CD14-positive monocyte (primary cell): ENCODE data around the gene UBE2H. TPM values are rescaled to one million over a fixed set of nuclear protein-coding genes. Genes with fewer than 3 reads are reported as not detected.

Experiments
- DNase-seq, 3 donors: peaks; one replicate each; pipeline ENCODE4 v3.0.0-alpha.2; 2011 to 2022
- H2AFZ ChIP-seq: 2 replicates; pipeline ENCODE4 v1.6.0; 2012; ENCODE audit warnings: mild to moderate bottlenecking, low read depth, low read length, inconsistent platforms; ENCODE audit not compliant: insufficient read depth, poor library complexity, severe bottlenecking
- H3K27ac ChIP-seq, 2 donors: 1 replicate in 1 of 2; 2 replicates in 1 of 2; pipeline ENCODE4 v1.5.1; 2012 to 2013; ENCODE audit warnings: low read length in 2 of 2, control low read depth in 1 of 2, inconsistent platforms in 1 of 2, low read depth in 1 of 2, mild to moderate bottlenecking in 1 of 2
- H3K27me3 ChIP-seq, 2 donors: one replicate each; pipeline versions ENCODE4 v1.6.0 to v1.6.1; 2011 to 2013; ENCODE audit warnings: low read length in 2 of 2; ENCODE audit not compliant: control insufficient read depth in 2 of 2, insufficient read depth in 2 of 2
- H3K36me3 ChIP-seq, 2 donors: replicated peaks in 1 of 2; 1 replicate in 1 of 2; 2 replicates in 1 of 2; pipeline versions ENCODE4 v1.5.1 to v1.6.1; 2012 to 2013; ENCODE audit warnings: low read length in 2 of 2, control low read depth in 1 of 2, inconsistent platforms in 1 of 2, mild to moderate bottlenecking in 1 of 2; ENCODE audit not compliant: insufficient read depth in 2 of 2, control insufficient read depth in 1 of 2
- H3K4me1 ChIP-seq, 2 donors: 1 replicate in 1 of 2; 2 replicates in 1 of 2; pipeline versions ENCODE4 v1.5.1 to v1.6.1; 2012 to 2013; ENCODE audit warnings: low read length in 2 of 2, control low read depth in 1 of 2, inconsistent platforms in 1 of 2, mild to moderate bottlenecking in 1 of 2, moderate library complexity in 1 of 2; ENCODE audit not compliant: insufficient read depth in 2 of 2, control insufficient read depth in 1 of 2
- H3K4me2 ChIP-seq: replicated peaks from 2 replicates; pipeline ENCODE3; 2012; ENCODE audit warnings: low read length, moderate library complexity, mild to moderate bottlenecking; ENCODE audit not compliant: poor library complexity, severe bottlenecking; ENCODE audit errors: extremely low read depth
- H3K4me3 ChIP-seq, 3 experiments: fragments of 200-600 bp in 1 of 3; sonication (generic) in 1 of 3; replicated peaks in 1 of 3; 1 replicate in 2 of 3; 2 replicates in 1 of 3; pipeline ENCODE4 v1.5.1; 2011 to 2013; ENCODE audit warnings: low read length in 3 of 3, mild to moderate bottlenecking in 3 of 3, control low read depth in 2 of 3, low read depth in 2 of 3, inconsistent platforms in 1 of 3, moderate library complexity in 1 of 3
- H3K79me2 ChIP-seq: 2 replicates; pipeline ENCODE4 v1.6.0; 2012; ENCODE audit warnings: mild to moderate bottlenecking, control low read depth, inconsistent platforms, low read length, moderate library complexity; ENCODE audit not compliant: insufficient read depth
- H3K9ac ChIP-seq: 2 replicates; pipeline ENCODE4 v1.6.0; 2017; ENCODE audit warnings: low read length, mild to moderate bottlenecking; ENCODE audit not compliant: insufficient read depth, poor library complexity, severe bottlenecking
- H3K9me3 ChIP-seq, 2 donors: replicated peaks in 1 of 2; 1 replicate in 1 of 2; 2 replicates in 1 of 2; pipeline versions ENCODE4 v1.5.1 to v1.6.1; 2012 to 2013; ENCODE audit warnings: low read length in 2 of 2, control low read depth in 1 of 2; ENCODE audit not compliant: control insufficient read depth in 1 of 2, insufficient read depth in 1 of 2
- H4K20me1 ChIP-seq: 2 replicates; pipeline ENCODE4 v1.6.0; 2012; ENCODE audit warnings: mild to moderate bottlenecking, low read length, control low read depth, moderate library complexity; ENCODE audit not compliant: insufficient read depth
- H3K27ac Mint-ChIP-seq, 7 donors: one replicate each; pipeline ENCODE4 v1.8.0; 2020; ENCODE audit warnings: mild to moderate bottlenecking in 7 of 7, mixed read lengths in 7 of 7, moderate library complexity in 6 of 7, inconsistent platforms in 2 of 7
- H3K27me3 Mint-ChIP-seq, 3 donors: one replicate each; pipeline ENCODE4 v1.8.0; 2021 to 2022; ENCODE audit warnings: low read depth in 3 of 3, mild to moderate bottlenecking in 3 of 3, mixed read lengths in 3 of 3, moderate library complexity in 3 of 3, inconsistent platforms in 1 of 3
- H3K36me3 Mint-ChIP-seq, 2 donors: one replicate each; pipeline ENCODE4 v1.8.0; 2020; ENCODE audit warnings: mixed read lengths in 2 of 2, inconsistent platforms in 1 of 2, mild to moderate bottlenecking in 1 of 2
- H3K4me1 Mint-ChIP-seq: one replicate; pipeline ENCODE4 v1.8.0; 2020; ENCODE audit warnings: mild to moderate bottlenecking, mixed read lengths
- H3K4me3 Mint-ChIP-seq, 2 donors: one replicate each; pipeline ENCODE4 v1.8.0; 2020; ENCODE audit warnings: mild to moderate bottlenecking in 2 of 2, mixed read lengths in 2 of 2, moderate library complexity in 1 of 2
- H3K9me3 Mint-ChIP-seq, 7 donors: one replicate each; pipeline ENCODE4 v1.8.0; 2020 to 2022; ENCODE audit warnings: mixed read lengths in 7 of 7, mild to moderate bottlenecking in 6 of 7, moderate library complexity in 6 of 7, inconsistent platforms in 2 of 7
- CTCF ChIP-seq: fragments of 200-600 bp; IDR thresholded peaks from one replicate; pipeline ENCODE4 v1.8.0; 2022; ENCODE audit warnings: antibody characterized with exemption, mild to moderate bottlenecking
- WGBS: methylation state at CpG from one replicate; pipeline ENCODE4 v1.1.5; 2013; ENCODE audit warnings: missing lambda C conversion rate; ENCODE audit not compliant: insufficient coverage; 5-methylcytosine and 5-hydroxymethylcytosine counted together
- intact Hi-C, 2 donors: fragments of 100-400 bp; cut with micrococcal nuclease; formaldehyde crosslinking; loops; one replicate each; pipeline versions ENCODE4 v1.15.0 to v1.15.1; 2023
- polyA plus RNA-seq, 3 donors: library from polyadenylated mRNA; depleted of rRNA in 1 of 3; unstranded in 2 of 3; stranded (reverse) in 1 of 3; fragments of 300-500 nt in 2 of 3; fragments of >200 nt in 1 of 3; fragmentation: Illumina TruSeq in 2 of 3; gene quantifications; 1 replicate in 2 of 3; 2 replicates in 1 of 3; pipeline ENCODE4 v1.2.3, GENCODE V29; 2012 to 2021

Gene UBE2H
- polyA plus RNA-seq, 3 donors, result 12.6 to 26.0 (median 16.0) TPM

GRCh38 chr7:129877146-129877792 lies 75.5 kb downstream of the UBE2H start:
- H3K4me3 Mint-ChIP-seq, result peak overlapping the region in 1 of 2 donors; percentile 61

More at GRCh38 chr7:129877146-129877792, 75.5 kb downstream of the UBE2H start:
- no CpG with 5 or more reads among the region's 3 CpGs for WGBS
- Mint-ChIP-seq H3K9me3 (no peaks in the 10 kb centered on the region), H3K36me3 (peaks cover 44 to 49% of the 10 kb centered on the region in 2 donors), H3K27me3 (peaks cover 0 to 1% (median 0%) of the 10 kb centered on the region in 3 donors), H3K27ac (peak overlapping the region in 6 of 7 donors; percentile 10 to 87 (median 60)), H3K4me1 (peaks cover 30% of the 10 kb centered on the region)
- Histone ChIP-seq H3K9me3 (no peaks in the 10 kb centered on the region), H3K36me3 (peaks cover 12 to 28% of the 10 kb centered on the region in 2 donors), H3K27me3 (no peaks in the 10 kb centered on the region), H3K79me2 (no peaks in the 10 kb centered on the region), H3K9ac (peak overlapping the region; percentile 25), H3K4me1 (peaks cover 10 to 21% of the 10 kb centered on the region in 2 donors), H3K4me2 (peak overlapping the region; percentile 33), H4K20me1 (peaks cover 32% of the 10 kb centered on the region), H3K27ac (peak overlapping the region in 1 of 2 donors; percentile 69), H2AFZ (no peak overlapping the region), H3K4me3 (peak overlapping the region in 1 of 3 experiments; percentile 27)
- intact Hi-C loops, result no loop called here
- TF ChIP-seq CTCF, result no peak
- DNase-seq, result peak; percentile 6 to 24 (median 12)
